Peyer's patch (tissue), 4 donors: ENCODE results near the gene SPEM3. TPM values are rescaled to one million over a fixed set of nuclear protein-coding genes. Genes with fewer than 3 reads are reported as not detected.

Source experiments
- DNase-seq, 3 donors: peaks; one replicate each; pipeline ENCODE4 v3.0.0-alpha.2; 2017 to 2019
- H3K27ac ChIP-seq, 4 donors: fragments of 200-600 bp; sonication (generic); one replicate each; pipeline ENCODE4 v1.5.1; 2016 to 2019
- H3K27me3 ChIP-seq, 2 donors: fragments of 200-600 bp; sonication (generic); one replicate each; pipeline ENCODE4 v1.5.1; 2019
- H3K36me3 ChIP-seq, 3 donors: fragments of 200-600 bp; sonication (generic); one replicate each; pipeline ENCODE4 v1.5.1; 2016 to 2019
- H3K4me1 ChIP-seq, 4 donors: fragments of 200-600 bp; sonication (generic); one replicate each; pipeline ENCODE4 v1.5.1; 2016 to 2019
- H3K4me3 ChIP-seq, 4 donors: fragments of 200-600 bp; sonication (generic); 1 replicate in 3 of 4; 2 replicates in 1 of 4; pipeline ENCODE4 v1.5.1; 2016 to 2019; ENCODE audit warnings: mild to moderate bottlenecking in 1 of 4
- H3K9me3 ChIP-seq, 4 donors: fragments of 200-600 bp; sonication (generic); one replicate each; pipeline ENCODE4 v1.5.1; 2016 to 2019; ENCODE audit warnings: mild to moderate bottlenecking in 1 of 4
- CTCF ChIP-seq, 6 experiments: fragments of 450-650 bp in 4 of 6; fragments of 200-600 bp in 2 of 6; sonication (generic) in 1 of 6; IDR thresholded peaks; one replicate each; pipeline ENCODE4 v1.5.1; 2017 to 2019; ENCODE audit warnings: antibody characterized with exemption in 6 of 6, mild to moderate bottlenecking in 3 of 6, moderate library complexity in 1 of 6
- POLR2A ChIP-seq, 2 donors: fragments of 450-650 bp; IDR thresholded peaks; one replicate each; pipeline ENCODE4 v1.5.1; 2017; ENCODE audit warnings: antibody characterized with exemption in 2 of 2, mild to moderate bottlenecking in 2 of 2, moderate library complexity in 2 of 2
- total RNA-seq, 4 donors: library from RNA; depleted of rRNA; stranded (reverse); fragments of >200 nt; gene quantifications; one replicate each; pipeline ENCODE4 v1.1.0, GENCODE V29; 2016

Gene SPEM3
- total RNA-seq, 4 donors from 2014 or later = not detected

GRCh38 chr17:7383371-7383741 lies 45.3 kb upstream of the SPEM3 start:
- peak overlapping the region in 3 of 4 donors; percentile 46 to 61 (median 49) for H3K4me3 ChIP-seq
- no peaks in the 10 kb centered on the region for H3K27me3 ChIP-seq
- peak overlapping the region in 1 of 4 donors; percentile 87 for H3K27ac ChIP-seq
- H3K9me3 ChIP-seq = no peaks in the 10 kb centered on the region
- DNase-seq = no peak
- no peak for TF ChIP-seq CTCF (IDR thresholded peaks at IDR 0.05)
- TF ChIP-seq POLR2A (IDR thresholded peaks at IDR 0.05) = no peak
- peaks cover 0 to 17% (median 0%) of the 10 kb centered on the region in 3 donors for H3K36me3 ChIP-seq
- H3K4me1 ChIP-seq = peaks cover 0 to 17% (median 7%) of the 10 kb centered on the region in 4 donors

GRCh38 chr17:7383742-7384488 lies 44.7 kb upstream of the SPEM3 start:
- peaks cover 0 to 23% (median 0%) of the 10 kb centered on the region in 3 donors for H3K36me3 ChIP-seq
- DNase-seq = peak; percentile 60 to 83 (median 75)
- peak overlapping the region; percentile 61 to 87 (median 74) for H3K27ac ChIP-seq
- H3K27me3 ChIP-seq = no peaks in the 10 kb centered on the region
- H3K4me3 ChIP-seq = peak overlapping the region; percentile 46 to 61 (median 51)
- no peaks in the 10 kb centered on the region for H3K9me3 ChIP-seq
- H3K4me1 ChIP-seq = peaks cover 0 to 17% (median 7%) of the 10 kb centered on the region in 4 donors
- TF ChIP-seq POLR2A (IDR thresholded peaks at IDR 0.05) (peak in 1 of 2 donors; percentile 37), CTCF (IDR thresholded peaks at IDR 0.05) (no peak)

- no peak for DNase-seq
- Histone ChIP-seq H3K4me3 (peak overlapping the region; percentile 46 to 61 (median 51)), H3K9me3 (no peaks in the 10 kb centered on the region), H3K27me3 (no peaks in the 10 kb centered on the region), H3K27ac (peak overlapping the region; percentile 61 to 87 (median 74)), H3K4me1 (peaks cover 0 to 17% (median 7%) of the 10 kb centered on the region in 4 donors), H3K36me3 (peaks cover 0 to 28% (median 0%) of the 10 kb centered on the region in 3 donors)
- TF ChIP-seq POLR2A (IDR thresholded peaks at IDR 0.05) (no peak), CTCF (IDR thresholded peaks at IDR 0.05) (no peak)
Observed at GRCh38 chr17:7384489-7385081, 44.1 kb upstream of the SPEM3 start.

GRCh38 chr17:7388856-7389255 lies 39.8 kb upstream of the SPEM3 start:
- Histone ChIP-seq H3K4me1 (peaks cover 0 to 15% (median 6%) of the 10 kb centered on the region in 4 donors), H3K36me3 (peaks cover 0 to 46% (median 0%) of the 10 kb centered on the region in 3 donors), H3K27ac (no peak overlapping the region), H3K9me3 (no peaks in the 10 kb centered on the region), H3K27me3 (no peaks in the 10 kb centered on the region), H3K4me3 (no peak overlapping the region)
- no peak for TF ChIP-seq POLR2A (IDR thresholded peaks at IDR 0.05)
- no peak for TF ChIP-seq CTCF (IDR thresholded peaks at IDR 0.05)
- DNase-seq = no peak

GRCh38 chr17:7389924-7390910 lies 38.4 kb upstream of the SPEM3 start:
- no peak overlapping the region for H3K27ac ChIP-seq
- H3K4me1 ChIP-seq = peaks cover 0 to 15% (median 6%) of the 10 kb centered on the region in 4 donors
- no peaks in the 10 kb centered on the region for H3K27me3 ChIP-seq
- H3K36me3 ChIP-seq = peaks cover 0 to 46% (median 0%) of the 10 kb centered on the region in 3 donors
- no peak overlapping the region for H3K4me3 ChIP-seq
- TF ChIP-seq CTCF (IDR thresholded peaks at IDR 0.05) (no peak), POLR2A (IDR thresholded peaks at IDR 0.05) (no peak)
- H3K9me3 ChIP-seq = no peaks in the 10 kb centered on the region
- DNase-seq = no peak
